Stomach (tissue), 9 donors: ENCODE results near the gene FGFR4. TPM values are rescaled to one million over a fixed set of nuclear protein-coding genes. Genes with fewer than 3 reads are reported as not detected.

ENCODE experiments used
- DNase-seq, 2 donors: peaks; one replicate each; pipeline versions ENCODE4 v3.0.0 to v3.0.0-alpha.2; 2013 to 2019
- H3K27ac ChIP-seq, 5 donors: fragments of 200-600 bp in 4 of 5; sonication (generic) in 4 of 5; one replicate each; pipeline ENCODE4 v1.5.1; 2013 to 2019; ENCODE audit warnings: mild to moderate bottlenecking in 1 of 5, moderate library complexity in 1 of 5
- H3K27me3 ChIP-seq, 3 donors: fragments of 200-600 bp; sonication (generic); one replicate each; pipeline ENCODE4 v1.5.1; 2017 to 2019; ENCODE audit warnings: mixed run types in 1 of 3
- H3K36me3 ChIP-seq, 4 donors: fragments of 200-600 bp; sonication (generic); 1 replicate in 3 of 4; 2 replicates in 1 of 4; pipeline ENCODE4 v1.5.1; 2016 to 2019
- H3K4me1 ChIP-seq, 4 donors: fragments of 200-600 bp; sonication (generic); one replicate each; pipeline ENCODE4 v1.5.1; 2016 to 2019
- H3K4me3 ChIP-seq, 4 donors: fragments of 200-600 bp; sonication (generic) in 3 of 4; one replicate each; pipeline ENCODE4 v1.5.1; 2016 to 2019; ENCODE audit warnings: mild to moderate bottlenecking in 1 of 4
- H3K9me3 ChIP-seq, 4 donors: fragments of 200-600 bp; sonication (generic); one replicate each; pipeline ENCODE4 v1.5.1; 2016 to 2019
- CTCF ChIP-seq, 7 experiments: fragments of 450-650 bp in 4 of 7; fragments of 200-600 bp in 3 of 7; sonication (generic) in 3 of 7; IDR thresholded peaks; one replicate each; pipeline ENCODE4 v1.5.1; 2016 to 2019; ENCODE audit warnings: antibody characterized with exemption in 7 of 7, control low read depth in 2 of 7, mild to moderate bottlenecking in 1 of 7
- EP300 ChIP-seq: sonication (generic); formaldehyde crosslinking; IDR thresholded peaks from one replicate; pipeline ENCODE4 v1.6.1; 2017; ENCODE audit warnings: antibody characterized with exemption
- POLR2A ChIP-seq, 4 donors: fragments of 450-650 bp; IDR thresholded peaks; one replicate each; pipeline ENCODE4 v1.6.1; 2016; ENCODE audit warnings: antibody characterized with exemption in 4 of 4, control low read depth in 2 of 4, mild to moderate bottlenecking in 1 of 4, moderate library complexity in 1 of 4
- POLR2AphosphoS5 ChIP-seq, 3 donors: sonication (generic); formaldehyde crosslinking; IDR thresholded peaks; one replicate each; pipeline ENCODE4 v1.6.1; 2016; ENCODE audit warnings: antibody characterized with exemption in 3 of 3
- WGBS, 5 donors: extraction: QIAGEN DNeasy Blood & Tissue Kit in 3 of 5; methylation state at CpG; one replicate each; pipeline versions ENCODE4 v1.1.5 to v1.1.7; 2013 to 2018; 5-methylcytosine and 5-hydroxymethylcytosine counted together
- intact Hi-C: fragments of 100-400 bp; cut with DNase I; formaldehyde crosslinking; loops from one replicate; pipeline ENCODE4 v1.15.1; 2023; ENCODE audit warnings: low total_unique reads
- polyA plus RNA-seq, 3 donors: library from polyadenylated mRNA; stranded (reverse); fragments of 200-250 nt; gene quantifications; one replicate each; pipeline ENCODE4 v1.2.3, GENCODE V29; 2013
- total RNA-seq, 5 donors: library from RNA; depleted of rRNA; stranded (reverse); fragments of >200 nt; gene quantifications; one replicate each; pipeline versions ENCODE4 v1.1.0 to v1.2.3, GENCODE V29; 2014 to 2016
- donor health status: healthy with polysubstance abuse.
- donor health status: Bipolar disorder and iron deficiency.
- donor health status: healthy.

The FGFR4 gene
- total and polyA plus RNA-seq, 8 donors = 4.1 to 145 (median 13.5) TPM

- no peaks in the 10 kb centered on the region for H3K4me1 ChIP-seq
- no peaks in the 10 kb centered on the region for H3K9me3 ChIP-seq
- intact Hi-C loops = loop anchor here (10.0 kb wide), 1 partner anchor 170 kb away; no protein-coding TSS in a partner anchor
- no peak overlapping the region for H3K27ac ChIP-seq
- no peak for DNase-seq
- H3K4me3 ChIP-seq = no peak overlapping the region
- TF ChIP-seq CTCF (IDR thresholded peaks at IDR 0.05) (no peak), POLR2AphosphoS5 (IDR thresholded peaks at IDR 0.05) (no peak), EP300 (no peak), POLR2A (IDR thresholded peaks at IDR 0.05) (no peak)
- no peaks in the 10 kb centered on the region for H3K27me3 ChIP-seq
- WGBS, 5 donors = 73 to 81% (median 74%) methylated on average over 4 of the region's 4 CpGs
- no peaks in the 10 kb centered on the region for H3K36me3 ChIP-seq
Measured at GRCh38 chr5:177124486-177124991, 37.8 kb downstream of the FGFR4 start.

GRCh38 chr5:177126771-177127170 is 40.1 kb downstream of the FGFR4 start:
- intact Hi-C loops = loop anchor here (10.0 kb wide), 1 partner anchor 168 kb away; no protein-coding TSS in a partner anchor
- no peaks in the 10 kb centered on the region for H3K36me3 ChIP-seq
- no peak overlapping the region for H3K27ac ChIP-seq
- H3K4me1 ChIP-seq = no peaks in the 10 kb centered on the region
- DNase-seq = no peak
- 62 to 76% (median 73%) methylated on average over 1 of the region's 1 CpG for WGBS, 5 donors
- H3K4me3 ChIP-seq = no peak overlapping the region
- no peaks in the 10 kb centered on the region for H3K27me3 ChIP-seq
- H3K9me3 ChIP-seq = no peaks in the 10 kb centered on the region
- TF ChIP-seq POLR2A (IDR thresholded peaks at IDR 0.05) (no peak), POLR2AphosphoS5 (IDR thresholded peaks at IDR 0.05) (no peak), EP300 (no peak), CTCF (IDR thresholded peaks at IDR 0.05) (no peak)

DNA sequence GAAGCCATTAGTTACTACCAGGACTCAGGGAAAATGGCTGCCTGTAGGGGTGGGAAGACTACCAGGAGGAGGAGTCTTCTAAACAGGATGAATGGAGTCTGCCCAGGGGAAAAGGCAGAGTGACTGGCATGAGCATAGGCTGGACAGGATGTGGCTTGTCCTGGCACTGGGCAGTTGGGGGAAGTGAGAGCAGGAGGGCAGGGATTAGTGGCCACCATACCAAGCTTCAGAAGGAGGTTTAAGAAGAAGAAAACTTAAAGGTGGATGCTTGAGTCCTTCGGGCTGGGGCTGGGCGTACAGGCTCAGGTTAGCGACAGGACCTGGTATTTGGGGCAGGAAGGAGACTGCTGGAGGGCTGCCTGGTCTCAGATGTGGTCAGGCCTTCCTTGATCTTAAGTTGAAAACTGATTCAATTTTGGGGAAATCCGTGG is 41.9 kb downstream of the FGFR4 start:
- TF ChIP-seq EP300 = no peak
- no peak for TF ChIP-seq POLR2AphosphoS5 (IDR thresholded peaks at IDR 0.05)
- no peak for TF ChIP-seq CTCF (IDR thresholded peaks at IDR 0.05)
- TF ChIP-seq POLR2A (IDR thresholded peaks at IDR 0.05) = no peak
- 75 to 90% (median 82%) methylated on average over 4 of the region's 4 CpGs for WGBS, 5 donors
- Histone ChIP-seq H3K4me3 (no peak overlapping the region), H3K36me3 (no peaks in the 10 kb centered on the region), H3K9me3 (no peaks in the 10 kb centered on the region), H3K4me1 (peaks cover 7 to 10% (median 9%) of the 10 kb centered on the region in 4 donors), H3K27ac (no peak overlapping the region), H3K27me3 (no peaks in the 10 kb centered on the region)
- no peak for DNase-seq
- intact Hi-C loops = loop anchor here (10.0 kb wide), 1 partner anchor 166 kb away; no protein-coding TSS in a partner anchor

DNA sequence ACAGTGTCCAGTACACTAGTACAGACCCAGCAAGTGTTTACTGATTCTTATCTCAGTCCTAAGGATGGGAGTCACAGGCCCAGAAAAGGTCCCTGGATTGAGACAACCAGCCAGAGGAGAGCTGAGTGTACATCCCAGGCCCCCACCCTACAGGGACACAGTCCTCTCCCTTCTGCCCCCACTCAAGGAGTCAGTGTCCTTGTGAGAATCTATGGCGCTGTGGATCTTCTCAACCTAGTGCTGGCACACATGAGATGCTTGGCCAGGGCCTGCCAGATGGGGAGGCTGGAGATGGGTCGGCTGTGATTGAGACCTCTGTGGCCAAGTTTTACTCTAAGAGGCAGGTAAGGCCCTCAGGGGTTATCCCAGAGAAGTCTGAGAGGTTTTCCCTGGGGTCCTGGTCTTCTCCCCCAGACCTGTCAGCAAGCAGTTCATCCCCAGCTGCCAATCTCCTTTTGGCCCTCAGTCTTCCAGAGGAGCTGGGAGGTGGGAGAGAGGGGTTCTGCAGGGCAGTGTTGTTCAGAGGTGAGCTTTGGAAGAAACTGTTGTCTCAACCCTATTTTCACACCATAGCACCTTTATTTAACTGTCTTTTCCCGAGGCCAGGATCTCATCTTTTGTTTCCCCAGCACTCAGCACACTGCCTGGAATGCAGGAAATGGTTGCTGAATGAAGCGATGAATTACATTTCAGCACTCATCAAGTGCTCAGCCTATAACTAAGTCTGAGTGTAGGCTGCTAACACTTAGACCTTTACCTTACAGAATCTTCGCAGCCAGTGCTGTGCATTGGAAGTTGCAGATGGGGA is 43.7 kb downstream of the FGFR4 start:
- peaks cover 0 to 5% (median 4%) of the 10 kb centered on the region in 4 donors for H3K36me3 ChIP-seq
- no peak overlapping the region for H3K4me3 ChIP-seq
- H3K27ac ChIP-seq = no peak overlapping the region
- no peak for TF ChIP-seq POLR2AphosphoS5 (IDR thresholded peaks at IDR 0.05)
- TF ChIP-seq EP300 = no peak
- TF ChIP-seq CTCF (IDR thresholded peaks at IDR 0.05) = no peak
- TF ChIP-seq POLR2A (IDR thresholded peaks at IDR 0.05) = no peak
- no peak for DNase-seq
- H3K27me3 ChIP-seq = no peaks in the 10 kb centered on the region
- 74 to 85% (median 75%) methylated on average over 5 of the region's 5 CpGs for WGBS, 5 donors
- H3K4me1 ChIP-seq = peaks cover 16 to 25% (median 18%) of the 10 kb centered on the region in 4 donors
- intact Hi-C loops = no loop called here
- no peaks in the 10 kb centered on the region for H3K9me3 ChIP-seq
